ELF-1 (cell line): ENCODE results near the gene TMEM130.
"Not testable (repeated sequence)": the region's sequence is repeated elsewhere in the genome, so short reads cannot be mapped to it uniquely, and the experiment has no call there.

Experiments used
- DNase-seq: peaks from one replicate; pipeline ENCODE4 v3.0.0-alpha.2; 2016; ENCODE audit warnings: low read depth, low spot score

The TMEM130 gene

DNA sequence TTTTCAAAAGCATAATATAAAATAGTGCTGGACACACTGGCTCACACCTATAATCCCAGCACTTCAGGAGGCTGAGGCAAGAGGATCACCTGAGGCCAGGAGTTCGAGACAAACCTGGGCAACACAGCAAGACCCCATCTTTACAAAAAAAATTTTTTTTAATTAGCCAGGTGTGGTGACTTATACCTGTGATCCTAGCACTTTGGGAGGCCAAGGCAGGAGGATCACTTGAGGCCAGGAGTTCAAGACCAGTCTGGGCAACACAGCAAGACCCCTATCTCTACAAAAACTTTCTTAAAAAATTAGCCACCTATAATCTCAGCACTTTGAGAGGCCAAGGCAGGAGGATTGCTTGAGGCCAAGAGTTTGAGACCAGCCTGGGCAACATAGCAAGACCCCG is 27.3 kb downstream of the TMEM130 start:
- not testable (repeated sequence) for DNase-seq

- DNase-seq: peak; percentile 79
Measured at GRCh38 chr7:98841179-98841997, 28.4 kb downstream of the TMEM130 start.

GRCh38 chr7:98840722-98841121 is 29.1 kb downstream of the TMEM130 start:
- DNase-seq: no peak

- DNase-seq: no peak
Measured at GRCh38 chr7:98840096-98840495, 29.7 kb downstream of the TMEM130 start.

DNA sequence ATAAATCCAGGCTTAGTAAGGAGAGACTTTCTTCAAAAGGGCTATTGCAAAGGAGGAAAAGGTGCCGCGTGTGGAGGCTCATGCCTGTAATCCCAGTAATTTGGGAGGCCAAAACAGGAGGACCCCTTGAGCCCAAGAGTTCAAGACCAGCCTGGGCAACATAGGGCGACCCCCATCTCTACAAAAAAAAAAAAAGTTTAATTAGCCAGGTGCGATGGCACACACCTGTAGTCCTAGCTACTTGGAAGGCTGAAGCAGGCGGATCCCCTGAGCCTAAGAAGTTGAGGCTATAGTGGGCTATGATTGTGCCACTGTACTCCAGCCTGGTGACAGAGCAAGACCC is 32.2 kb downstream of the TMEM130 start:
- DNase-seq: no peak

DNA sequence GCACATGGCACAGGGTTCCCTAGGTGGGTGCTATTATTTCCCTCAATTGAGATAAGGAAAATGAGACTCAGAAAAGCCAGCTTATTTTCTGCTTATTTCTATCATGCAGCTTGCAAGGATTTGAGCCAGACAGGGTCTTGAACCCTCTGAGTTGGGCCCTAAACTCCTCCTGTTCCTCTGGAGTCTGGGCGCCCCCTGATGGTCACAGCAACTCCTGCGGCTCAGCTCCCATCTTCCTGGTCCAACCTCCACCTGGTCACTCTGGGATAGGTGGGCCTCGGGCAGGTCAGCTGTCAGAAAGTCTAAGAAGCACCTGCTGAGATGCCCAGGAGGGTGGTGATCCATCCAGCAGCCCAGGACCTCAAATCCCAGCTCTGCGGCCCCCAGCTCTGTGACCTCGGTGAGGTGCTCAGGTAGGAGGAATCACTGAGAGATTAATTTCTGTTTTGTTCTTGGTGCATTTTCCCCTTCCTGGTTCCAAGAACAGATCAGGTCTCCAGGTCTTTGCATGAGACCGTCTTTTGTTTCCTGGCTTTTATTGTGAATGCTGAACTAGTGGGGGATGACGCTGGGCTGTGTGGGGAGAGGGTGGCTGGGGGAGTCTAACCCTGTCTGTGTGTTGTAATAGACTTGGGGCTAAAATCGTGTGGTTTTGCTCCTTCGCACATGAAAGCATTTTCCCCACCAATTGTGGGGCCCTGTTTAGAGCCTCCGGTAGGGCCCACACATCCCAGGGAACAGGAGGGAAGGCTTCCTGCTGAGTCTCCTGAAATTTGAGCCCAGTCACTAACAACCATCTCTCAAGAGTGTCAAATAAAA is 32.8 kb downstream of the TMEM130 start:
- DNase-seq: peak; percentile 89

DNA sequence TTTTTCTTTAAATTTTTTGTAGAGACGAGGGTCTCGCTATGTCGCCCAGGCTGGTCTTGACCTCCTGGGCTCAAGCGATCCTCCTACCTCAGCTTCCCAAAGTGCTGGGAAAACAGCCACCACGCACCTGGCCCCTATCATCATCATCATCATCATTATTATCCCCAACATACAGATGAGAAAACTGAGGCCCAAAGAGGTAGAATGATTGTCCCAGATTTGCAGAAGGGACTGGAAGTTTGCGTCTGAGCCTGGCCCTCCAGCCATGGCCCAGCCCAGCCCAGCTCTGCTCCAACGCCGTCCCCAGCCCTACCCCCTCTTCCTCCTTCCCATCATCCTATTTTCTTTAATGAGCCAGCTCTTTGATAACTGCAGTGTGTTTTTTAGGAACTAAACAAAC is 34.9 kb downstream of the TMEM130 start:
- no peak for DNase-seq

DNA sequence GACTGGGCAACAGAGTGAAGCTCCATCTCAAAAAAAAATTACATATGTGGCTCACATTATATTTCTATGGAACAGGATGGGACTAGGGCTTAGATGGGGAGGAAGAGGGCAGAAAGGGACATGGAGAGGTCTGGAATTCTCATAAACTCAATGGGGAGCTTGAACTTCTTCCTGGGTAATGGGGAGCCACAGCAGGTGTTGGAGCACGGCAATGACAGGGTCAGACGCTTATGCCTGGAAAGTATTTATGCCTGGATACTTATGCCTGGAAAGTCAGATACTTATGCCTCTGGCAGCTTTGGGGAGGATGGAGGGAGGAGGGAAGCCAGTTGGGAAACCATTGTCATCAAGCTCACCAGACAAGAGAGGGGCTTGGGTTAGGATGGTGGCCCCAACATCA is 36.8 kb downstream of the TMEM130 start:
- DNase-seq: no peak

- peak; percentile 53 for DNase-seq
Measured at GRCh38 chr7:98831641-98832221, 38.1 kb downstream of the TMEM130 start.

DNA sequence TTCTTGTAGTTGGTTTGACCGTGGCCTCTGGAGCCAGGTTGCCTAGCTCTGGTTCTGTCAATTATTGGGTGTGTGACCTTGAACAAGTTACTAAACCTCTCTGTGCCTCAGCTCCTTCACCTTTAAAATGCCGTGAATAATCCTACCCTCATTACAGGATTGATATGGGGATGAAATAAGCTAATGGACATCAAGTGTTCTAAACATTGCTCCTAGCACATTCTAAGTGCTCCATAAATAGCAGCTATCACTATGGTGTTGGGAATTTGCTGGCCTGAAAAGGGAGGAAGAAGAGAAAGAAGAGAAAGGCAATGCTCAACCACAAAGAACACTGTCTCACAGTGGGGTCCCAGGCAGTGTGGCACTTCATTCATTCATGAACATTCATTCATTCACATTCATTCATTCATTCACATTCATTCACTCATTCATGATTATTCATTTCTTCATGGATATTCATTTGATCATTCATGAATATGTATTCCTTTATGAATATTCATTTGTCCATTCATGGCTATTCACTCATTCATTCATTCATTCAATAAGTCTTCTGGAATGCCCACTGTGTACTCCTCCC is 38.8 kb downstream of the TMEM130 start:
- no peak for DNase-seq

DNA sequence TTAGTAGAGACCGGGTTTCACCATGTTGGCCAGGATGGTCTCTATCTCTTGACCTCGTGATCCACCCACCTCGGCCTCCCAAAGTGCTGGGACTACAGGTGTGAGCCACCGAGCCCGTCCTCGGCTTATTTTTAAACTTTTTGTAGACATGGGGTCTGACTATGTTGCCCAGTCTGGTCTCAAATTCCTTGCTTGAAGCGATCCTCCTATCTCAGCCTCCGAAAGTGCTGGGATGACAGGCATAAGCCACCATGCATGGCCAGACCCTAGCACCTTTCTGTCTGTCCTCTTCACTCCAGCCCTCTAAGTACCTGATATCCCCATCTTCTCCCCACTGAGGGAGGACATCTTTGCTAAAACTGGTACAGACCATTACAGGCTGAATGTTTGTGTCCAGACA is 41.4 kb downstream of the TMEM130 start:
- no peak for DNase-seq

GRCh38 chr7:98827258-98827657 is 42.6 kb downstream of the TMEM130 start:
- DNase-seq: no peak

DNA sequence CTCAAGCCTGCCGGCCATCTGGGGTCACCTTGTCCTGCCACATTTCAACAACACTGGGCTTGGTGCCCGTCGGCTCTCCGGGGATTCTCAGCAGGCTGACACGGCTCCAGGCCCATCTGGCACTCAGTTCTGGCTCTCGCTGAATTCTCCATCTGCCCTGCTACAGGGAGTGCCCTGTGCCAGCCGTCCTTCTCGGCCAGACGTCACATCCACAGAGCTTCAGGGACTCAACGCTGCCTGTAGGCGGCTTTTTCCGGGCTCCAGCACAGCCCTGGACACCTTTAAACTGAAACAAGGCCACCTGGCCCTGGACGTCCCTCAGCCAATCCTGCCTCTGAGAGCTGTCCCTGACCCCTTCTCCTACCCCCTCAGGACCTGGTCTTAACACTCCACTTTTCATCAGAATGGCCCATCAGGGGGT is 43.0 kb downstream of the TMEM130 start:
- DNase-seq: peak; percentile 44

DNA sequence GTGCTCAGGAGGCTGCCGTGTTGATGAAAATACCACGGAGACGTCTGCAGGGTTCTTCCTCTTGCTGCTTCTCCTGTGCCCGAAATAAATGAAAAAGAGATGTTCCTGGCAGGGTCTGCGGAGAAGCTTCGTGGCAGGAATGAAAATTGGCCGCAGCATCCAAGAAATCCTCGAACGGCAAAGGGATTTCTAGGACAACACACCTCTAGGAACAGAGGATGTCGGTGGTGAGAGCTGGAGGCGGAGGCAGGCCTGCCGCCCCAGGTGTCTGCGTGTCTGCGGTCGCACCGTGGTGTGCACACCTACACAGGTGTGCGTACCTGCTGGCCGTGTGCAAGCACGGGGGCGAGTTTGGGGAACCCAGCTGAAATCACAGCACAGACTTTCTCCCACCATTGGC is 43.4 kb downstream of the TMEM130 start:
- no peak for DNase-seq

- DNase-seq: no peak
Measured at GRCh38 chr7:98823226-98823625, 46.6 kb downstream of the TMEM130 start.

DNA sequence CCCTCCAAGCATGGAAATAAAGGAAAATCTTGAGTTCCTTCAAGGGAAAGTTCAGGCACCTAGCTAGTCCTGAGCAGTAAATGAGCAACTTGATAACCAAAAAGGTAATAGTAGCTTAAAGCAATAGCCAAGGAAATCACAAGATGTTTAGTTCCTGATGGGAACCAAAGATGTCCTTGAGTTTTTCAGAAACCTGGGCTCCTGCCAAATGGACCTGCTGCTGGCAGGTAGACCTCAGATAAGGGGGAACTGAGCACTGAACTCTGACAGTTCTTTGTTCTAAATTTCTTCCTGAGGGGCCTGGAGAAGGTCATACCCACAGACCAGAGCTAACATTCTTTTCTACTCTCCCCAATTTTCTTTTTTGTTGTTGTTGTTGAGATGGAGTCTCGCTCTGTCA is 48.5 kb downstream of the TMEM130 start:
- DNase-seq: no peak

GRCh38 chr7:98816967-98817710 is 52.7 kb downstream of the TMEM130 start:
- no peak for DNase-seq

DNA sequence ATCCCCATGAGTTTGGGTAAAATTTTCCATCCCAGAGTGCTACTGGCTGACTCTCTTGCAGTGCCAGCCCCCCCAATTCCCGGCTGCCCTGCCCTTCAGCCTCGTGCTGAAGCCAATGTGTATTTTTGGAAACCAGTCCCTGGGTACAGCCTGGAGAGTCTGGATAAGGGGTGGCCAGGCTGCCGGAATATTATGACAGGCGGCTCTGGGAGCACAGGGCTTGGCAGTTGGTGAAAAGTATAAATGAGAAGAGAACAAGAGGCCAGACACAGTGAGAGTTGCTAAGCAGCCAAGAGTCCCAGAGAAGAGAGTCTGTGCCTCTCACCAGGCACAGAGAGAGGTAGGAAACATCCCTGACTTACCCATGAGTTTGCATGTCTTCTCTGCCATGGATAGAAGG is 53.6 kb downstream of the TMEM130 start:
- DNase-seq: no peak

GRCh38 chr7:98815313-98815712 is 54.5 kb downstream of the TMEM130 start:
- no peak for DNase-seq

GRCh38 chr7:98811299-98811698 is 58.5 kb downstream of the TMEM130 start:
- no peak for DNase-seq

GRCh38 chr7:98810153-98810802 is 59.5 kb downstream of the TMEM130 start:
- no peak for DNase-seq
